GM12878 (cell line): Measurements from ENCODE around the gene ZNF419. TPM values are rescaled to one million over a fixed set of nuclear protein-coding genes. Genes with fewer than 3 reads are reported as not detected.
A peak's percentile ranks its signal among the peaks of the same experiment; 100 is the strongest.
"Not testable (repeated sequence)": the region's sequence is repeated elsewhere in the genome, so short reads cannot be mapped to it uniquely, and the experiment has no call there.

Experiments
- ATAC-seq: fragments of 200-7000 bp; cut with Tn5 transposase; 3 replicates; pipeline ENCODE4 v1.9.1; 2020; ENCODE audit warnings: mild to moderate bottlenecking, moderate library complexity
- BruUV-seq: library from RNA; stranded (reverse); fragments of 400-500 nt; replicated peaks from 2 replicates; lab custom pipeline; 2021; lab: Mats Ljungman, UMichigan
- CTCF ChIA-PET: fragments of 300-600 bp; sonication (Branson Sonifier 250); formaldehyde crosslinking; extraction: SDS; loops from one replicate; lab custom pipeline; 2021; ENCODE audit warnings: inconsistent platforms; lab: Yijun Ruan, JAX
- POLR2A ChIA-PET: fragments of 350-600 bp; formaldehyde crosslinking; extraction: SDS; loops from one replicate; lab custom pipeline; 2021; ENCODE audit warnings: inconsistent platforms; lab: Charles Lee
- RAD21 ChIA-PET: fragments of 300-600 bp; sonication (Branson Sonifier 250); formaldehyde crosslinking; loops from one replicate; lab custom pipeline; 2023; ENCODE audit warnings: antibody characterized with exemption; ENCODE audit not compliant: unreplicated experiment; lab: Charles Lee
- SMC1A ChIA-PET: fragments of 300-600 bp; sonication (Branson Sonifier 250); formaldehyde crosslinking; loops from one replicate; lab custom pipeline; 2023; ENCODE audit not compliant: unreplicated experiment, uncharacterized antibody; lab: Charles Lee
- DNase-seq: peaks from one replicate; pipeline ENCODE4 v3.0.0-alpha.2; 2011; ENCODE audit warnings: low read depth, low spot score
- FAIRE-seq: peaks from 3 replicates; lab custom pipeline; 2011; peaks lifted over from hg19 to GRCh38; lab: Jason Lieb, UNC
- H2AFZ ChIP-seq: 2 replicates; pipeline ENCODE4 v1.6.0; 2011; ENCODE audit warnings: low read depth, low read length, control low read depth; ENCODE audit not compliant: control insufficient read depth
- H3K27ac ChIP-seq: 2 replicates; pipeline ENCODE4 v1.5.1; 2011; ENCODE audit warnings: control low read depth; ENCODE audit not compliant: control insufficient read depth, insufficient read depth
- H3K27me3 ChIP-seq, 2 experiments: replicated peaks in 1 of 2; 2 replicates each; pipeline versions ENCODE4 v1.6.0 to v1.6.1; 2011; ENCODE audit warnings: low read length in 1 of 2; ENCODE audit not compliant: control insufficient read depth in 2 of 2, insufficient read depth in 2 of 2
- H3K36me3 ChIP-seq, 2 experiments: 2 replicates each; pipeline ENCODE4 v1.5.1; 2011; ENCODE audit warnings: low read length in 1 of 2; ENCODE audit not compliant: control insufficient read depth in 2 of 2, insufficient read depth in 2 of 2
- H3K4me1 ChIP-seq: 2 replicates; pipeline ENCODE4 v1.6.1; 2011; ENCODE audit warnings: mild to moderate bottlenecking, low read length, moderate library complexity, mixed read lengths; ENCODE audit not compliant: control insufficient read depth, insufficient read depth
- H3K4me2 ChIP-seq: 2 replicates; pipeline ENCODE4 v1.6.0; 2011; ENCODE audit warnings: control low read depth; ENCODE audit not compliant: control insufficient read depth, insufficient read depth
- H3K4me3 ChIP-seq: fragments of 200-600 bp; sonication (generic); 2 replicates; pipeline ENCODE4 v1.5.1; 2016
- H3K79me2 ChIP-seq: 2 replicates; pipeline ENCODE4 v1.6.0; 2011; ENCODE audit warnings: low read length; ENCODE audit not compliant: control insufficient read depth, insufficient read depth
- H3K9ac ChIP-seq: 2 replicates; pipeline ENCODE4 v1.8.0; 2011; ENCODE audit warnings: low read length, control low read depth, mixed read lengths; ENCODE audit not compliant: control insufficient read depth, insufficient read depth
- H3K9me3 ChIP-seq: replicated peaks from 3 replicates; pipeline ENCODE4 v1.5.1; 2011; ENCODE audit warnings: mild to moderate bottlenecking, low read length; ENCODE audit not compliant: control insufficient read depth, insufficient read depth
- H4K20me1 ChIP-seq: 2 replicates; pipeline ENCODE4 v1.6.0; 2011; ENCODE audit not compliant: control insufficient read depth, insufficient read depth
- CEBPZ ChIP-seq: fragments of 150-350 bp; IDR thresholded peaks from 2 replicates; pipeline ENCODE4 v1.6.1; 2016; ENCODE audit warnings: low read depth, low read length
- CREB1 ChIP-seq: IDR thresholded peaks from 2 replicates; pipeline ENCODE4 v1.6.1; 2012; ENCODE audit warnings: low read depth, mild to moderate bottlenecking, inconsistent platforms
- KLF5 ChIP-seq: fragments of 450-650 bp; IDR thresholded peaks from 2 replicates; pipeline ENCODE4 v1.6.1; 2014; ENCODE audit warnings: mild to moderate bottlenecking; ENCODE audit not compliant: partially characterized antibody
- MYB ChIP-seq: fragments of 150-350 bp; IDR thresholded peaks from 2 replicates; pipeline ENCODE4 v1.6.1; 2014; ENCODE audit warnings: mild to moderate bottlenecking, low read depth, low read length, borderline replicate concordance
- NKRF ChIP-seq: fragments of 450-650 bp; conservative IDR thresholded peaks from 2 replicates; pipeline ENCODE4 v1.6.1; 2017; ENCODE audit warnings: mild to moderate bottlenecking, moderate library complexity
- SIX5 ChIP-seq: IDR thresholded peaks from 2 replicates; pipeline ENCODE4 v1.6.1; 2011; ENCODE audit warnings: mild to moderate bottlenecking, low read depth, low read length, moderate library complexity; ENCODE audit not compliant: severe bottlenecking
- TARDBP ChIP-seq: IDR thresholded peaks from 2 replicates; pipeline ENCODE4 v1.6.1; 2016; ENCODE audit warnings: borderline replicate concordance
- YBX1 ChIP-seq: fragments of 450-650 bp; IDR thresholded peaks from 2 replicates; pipeline ENCODE4 v1.6.1; 2016; ENCODE audit warnings: antibody characterized with exemption
- WGBS: methylation state at CpG from one replicate; pipeline ENCODE4 v1.1.6; 2016; ENCODE audit warnings: low lambda C conversion rate; ENCODE audit not compliant: insufficient replicate concordance, insufficient coverage; ENCODE audit errors: missing lambda C conversion rate; 5-methylcytosine and 5-hydroxymethylcytosine counted together
- in situ Hi-C: fragments of 300-500 bp; cut with MboI; formaldehyde crosslinking; loops from 9 replicates; pipeline ENCODE4 v1.14.3; 2018; ENCODE audit warnings: mixed read lengths
- intact Hi-C: fragments of 100-400 bp; cut with micrococcal nuclease; formaldehyde crosslinking; loops from one replicate; pipeline ENCODE4 v1.14.2; 2022; ENCODE audit not compliant: unreplicated experiment
- polyA plus RNA-seq, 11 experiments: library from polyadenylated mRNA; depleted of rRNA in 4 of 11; unstranded in 6 of 11; stranded (reverse) in 5 of 11; fragments of >200 nt; fragmentation: Nextera tagmentation in 4 of 11; fragmentation: Illumina TruSeq in 1 of 11; extraction: Ambion mirVana in 4 of 11; extraction: Trizol in 1 of 11; gene quantifications; 1 replicate in 1 of 11; 2 replicates in 10 of 11; pipeline versions ENCODE4 v1.2.1 to v1.2.3, GENCODE V29; 2011 to 2016; ENCODE audit warnings: inconsistent platforms in 2 of 11, missing spikeins in 2 of 11, low read depth in 1 of 11
- total RNA-seq, 4 experiments: library from RNA; depleted of rRNA in 3 of 4; stranded (reverse); fragments of >200 nt in 3 of 4; fragmentation: Illumina TruSeq in 1 of 4; extraction: Trizol in 1 of 4; gene quantifications; 2 replicates each; pipeline versions ENCODE4 v1.2.1 to v1.2.3, GENCODE V29; 2013 to 2021

Gene ZNF419
- total and polyA plus RNA-seq, 10 of the 15 experiments (the other 5 are each of a cell fraction or from before 2014, with no cell fraction given) = 0.98 to 12.8 (median 7.3) TPM

GRCh38 chr19:57499680-57500395 lies 12.3 kb downstream of the ZNF419 start, which contains the start of gene ZNF773 (continued):
- TF ChIP-seq NKRF (peak; percentile 71; the same call in 1 of the 2 replicates), MYB (0 out of 2 replicates have a peak, but pooled peaks have one; percentile 35), CREB1 (peak; percentile 93), KLF5 (peak; percentile 89), TARDBP (peak; percentile 72; the same call in 1 of the 2 replicates), YBX1 (peak; percentile 90), SIX5 (peak; percentile 89), CEBPZ (0 out of 2 replicates have a peak, but pooled peaks have one; percentile 43)

- ATAC-seq, intact Hi-C loops, H3K4me1 ChIP-seq, H4K20me1 ChIP-seq, H3K27ac ChIP-seq, H3K27me3 ChIP-seq, H3K36me3 ChIP-seq, CTCF ChIA-PET, in situ Hi-C loops, DNase-seq, H2AFZ ChIP-seq, H3K79me2 ChIP-seq: not testable (repeated sequence)
- RAD21 ChIA-PET = interaction anchor here (0.6 kb wide), 1 partner anchor 383 kb away, joined by 3 read pairs; no protein-coding TSS in a partner anchor
- Histone ChIP-seq H3K4me3 (peak overlapping the region; percentile 55; the same call in 1 of the 2 replicates), H3K4me2 (peak overlapping the region; percentile 79), H3K9ac (peak overlapping the region; percentile 16; the same call in 1 of the 2 replicates), H3K9me3 (peaks cover 14% of the 10 kb centered on the region)
- POLR2A ChIA-PET = interaction anchor here (1.0 to 1.5 kb wide), 2 partner anchors 66 to 999 kb away, joined by 3 to 4 read pairs; no protein-coding TSS in a partner anchor
- BruUV-seq = TSS peak; percentile 66
- FAIRE-seq = peak; percentile 73
- SMC1A ChIA-PET = interaction anchor here (0.9 kb wide), 1 partner anchor 1019 kb away, joined by 3 read pairs; the partner anchor contains the start of gene ZBTB45
- 0% methylated on average over 1 of the region's 4 CpGs for WGBS
Measured at GRCh38 chr19:57500400-57500799, 12.8 kb downstream of the ZNF419 start.
